Measurements from ENCODE around the gene DIO1.
"Not testable (repeated sequence)": the region's sequence is repeated elsewhere in the genome, so short reads cannot be mapped to it uniquely, and the experiment has no call there.

Gene DIO1

DNA sequence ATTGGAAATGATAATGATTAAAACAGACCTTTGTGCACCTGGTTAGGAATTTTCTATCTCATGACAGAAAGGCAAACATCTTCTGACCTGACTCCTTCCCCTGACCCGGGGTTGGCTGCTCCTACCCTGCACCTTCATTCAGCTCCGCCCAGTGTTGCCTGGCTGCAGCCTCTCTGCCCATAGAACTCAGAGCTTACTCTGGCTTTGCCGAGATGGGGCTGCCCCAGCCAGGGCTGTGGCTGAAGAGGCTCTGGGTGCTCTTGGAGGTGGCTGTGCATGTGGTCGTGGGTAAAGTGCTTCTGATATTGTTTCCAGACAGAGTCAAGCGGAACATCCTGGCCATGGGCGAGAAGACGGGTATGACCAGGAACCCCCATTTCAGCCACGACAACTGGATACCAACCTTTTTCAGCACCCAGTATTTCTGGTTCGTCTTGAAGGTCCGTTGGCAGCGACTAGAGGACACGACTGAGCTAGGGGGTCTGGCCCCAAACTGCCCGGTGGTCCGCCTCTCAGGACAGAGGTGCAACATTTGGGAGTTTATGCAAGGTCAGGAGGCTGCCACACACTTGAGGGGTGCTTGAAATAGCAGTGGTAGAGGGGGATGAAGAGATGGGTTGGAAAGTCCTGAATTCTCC lies at the start of gene DIO1:
Gene DIO1 (plus strand): TSS at position 189 of the 638 bp plus-strand sequence. CDS start 24 bp downstream, at position 213.
- no peak for DNase-seq

DNA sequence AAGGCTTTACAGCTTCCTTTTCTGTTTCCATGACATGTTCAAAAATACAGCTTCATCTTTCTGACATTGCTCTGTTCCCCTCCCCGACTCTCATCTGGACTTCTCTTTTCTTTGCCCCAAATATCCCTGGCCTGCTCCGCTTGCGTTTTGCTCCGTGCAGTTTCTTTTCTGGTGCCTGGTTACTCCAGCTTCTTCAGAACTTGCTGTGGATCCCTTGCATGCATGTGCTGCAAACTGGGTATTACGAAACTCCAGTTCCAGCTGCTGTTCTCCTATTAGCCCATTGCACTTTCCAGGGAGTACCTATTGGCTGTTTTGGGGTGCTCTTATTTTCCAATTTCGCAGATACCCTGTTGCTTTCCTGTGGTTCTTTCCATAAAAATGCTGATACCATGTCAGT lies 46.0 kb upstream of the DIO1 start:
- DNase-seq, result no peak

DNA sequence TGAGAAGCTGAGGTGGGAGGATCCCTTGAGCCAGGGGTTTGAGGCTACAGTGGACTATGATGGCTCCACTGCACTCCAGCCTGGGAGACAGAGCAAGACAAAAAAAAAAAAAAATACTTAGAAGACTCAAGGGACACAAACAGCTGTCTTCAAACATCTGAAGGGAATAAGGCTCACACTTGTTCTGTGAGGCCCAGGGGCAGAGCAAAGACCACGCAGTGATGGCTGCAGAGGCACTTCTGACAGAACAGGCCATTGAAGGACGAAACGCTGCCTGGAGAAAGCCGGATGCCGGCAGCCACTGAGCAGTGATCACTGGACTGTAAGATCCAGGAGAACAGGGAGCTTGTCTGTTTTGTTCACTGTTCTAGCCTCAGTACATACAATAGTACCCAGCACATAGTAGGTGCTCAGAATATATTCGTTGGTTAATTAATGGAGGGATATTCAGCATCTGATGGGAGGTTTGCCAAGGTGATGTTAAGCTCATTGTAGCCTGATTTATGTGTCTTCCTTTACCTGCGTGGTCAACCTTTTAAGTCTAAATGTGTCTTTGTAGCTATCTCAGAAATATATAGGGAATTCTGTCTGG lies 43.8 kb upstream of the DIO1 start:
- DNase-seq, result no peak

DNA sequence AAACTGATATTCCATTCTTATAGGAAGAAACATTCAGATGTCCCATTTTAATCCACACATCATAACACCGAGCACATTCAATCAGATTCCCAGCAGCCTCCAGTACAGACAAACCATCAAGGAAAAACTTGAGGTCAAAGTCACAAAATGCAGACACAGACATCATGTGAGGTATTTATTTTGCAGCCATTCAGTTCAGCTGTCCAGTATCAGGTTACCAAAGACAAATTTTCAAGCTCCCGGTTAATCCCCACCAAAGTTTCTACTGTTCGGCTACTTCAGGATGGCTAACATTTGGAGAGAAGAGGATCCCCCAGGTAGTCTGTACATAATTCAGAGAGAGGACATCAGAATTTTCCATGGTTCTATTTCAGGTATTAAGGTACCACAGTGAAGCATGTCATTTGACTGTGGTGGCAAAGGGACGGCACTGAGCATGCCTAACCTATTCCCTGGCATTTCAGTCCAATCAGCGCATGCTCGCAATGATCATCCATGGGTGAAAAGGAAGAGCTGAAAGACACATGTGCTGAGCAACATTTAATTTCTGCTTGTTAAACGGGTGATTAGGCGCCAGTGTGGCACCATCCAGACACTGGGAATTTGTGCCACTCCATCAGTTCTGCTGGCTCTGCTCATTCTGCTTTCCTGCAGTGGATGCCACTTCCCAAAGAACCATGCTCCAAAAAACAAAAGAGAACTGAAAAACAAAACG lies 42.3 kb upstream of the DIO1 start:
- no peak for DNase-seq

DNA sequence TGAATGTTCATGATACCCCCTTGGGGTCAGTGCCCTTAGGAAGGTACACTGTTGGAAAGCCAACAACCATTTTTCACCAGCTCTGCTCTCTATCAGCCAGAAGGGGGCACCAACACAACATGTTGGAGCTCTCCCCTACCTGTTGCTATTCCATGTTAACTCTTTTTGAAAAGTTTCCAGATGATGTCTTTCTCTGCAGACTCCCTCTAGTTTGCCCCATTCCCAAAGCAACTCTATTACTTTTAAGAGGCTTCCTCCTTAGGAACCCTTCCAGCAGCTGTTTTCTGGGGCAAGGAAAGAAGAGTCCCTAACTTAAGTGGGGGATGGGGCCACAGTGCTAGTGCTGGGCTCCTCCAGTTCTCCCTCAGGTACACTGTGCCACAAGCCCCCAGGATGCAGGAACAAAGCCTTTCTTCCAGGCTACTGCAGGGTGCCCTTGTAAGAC lies 33.0 kb upstream of the DIO1 start:
- peak; percentile 23 for DNase-seq

DNA sequence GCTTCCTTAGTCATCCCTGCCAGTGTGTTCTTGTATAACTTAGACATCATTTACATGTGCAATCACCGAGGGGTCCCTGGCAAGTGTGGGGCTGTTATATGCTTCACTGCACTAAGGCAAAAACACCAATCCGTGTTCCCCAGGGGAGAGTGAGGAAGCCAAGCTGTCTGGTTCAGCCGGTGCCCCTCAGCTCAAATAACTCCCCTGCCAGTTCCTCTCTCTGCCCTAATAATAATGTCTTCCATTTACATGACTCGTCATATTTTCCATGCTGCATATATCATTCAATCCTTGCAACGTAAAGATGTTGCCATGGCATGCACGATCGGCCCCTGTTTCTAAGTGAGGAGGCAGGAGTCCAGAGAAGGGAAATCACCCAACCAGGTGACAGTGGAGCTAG lies 31.5 kb upstream of the DIO1 start:
- no peak for DNase-seq

DNA sequence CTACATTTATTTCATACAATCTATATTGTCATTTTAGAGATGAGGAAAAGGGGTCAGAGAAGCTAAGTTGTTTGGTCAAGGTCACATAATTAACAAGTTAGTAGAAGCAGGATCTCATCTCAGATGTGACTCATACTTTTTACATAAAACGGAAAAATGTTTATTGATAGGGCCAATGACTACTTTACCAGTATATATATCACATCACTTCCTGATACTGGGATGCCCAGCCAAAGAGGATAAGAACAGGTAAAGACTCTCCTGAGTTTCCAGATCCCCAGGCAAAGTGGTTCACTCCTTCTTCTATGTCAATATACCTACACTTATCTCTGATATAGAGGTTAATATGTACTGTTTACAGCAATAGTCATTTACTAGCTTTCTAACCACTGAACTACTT lies 25.4 kb upstream of the DIO1 start:
- DNase-seq, result no peak

DNA sequence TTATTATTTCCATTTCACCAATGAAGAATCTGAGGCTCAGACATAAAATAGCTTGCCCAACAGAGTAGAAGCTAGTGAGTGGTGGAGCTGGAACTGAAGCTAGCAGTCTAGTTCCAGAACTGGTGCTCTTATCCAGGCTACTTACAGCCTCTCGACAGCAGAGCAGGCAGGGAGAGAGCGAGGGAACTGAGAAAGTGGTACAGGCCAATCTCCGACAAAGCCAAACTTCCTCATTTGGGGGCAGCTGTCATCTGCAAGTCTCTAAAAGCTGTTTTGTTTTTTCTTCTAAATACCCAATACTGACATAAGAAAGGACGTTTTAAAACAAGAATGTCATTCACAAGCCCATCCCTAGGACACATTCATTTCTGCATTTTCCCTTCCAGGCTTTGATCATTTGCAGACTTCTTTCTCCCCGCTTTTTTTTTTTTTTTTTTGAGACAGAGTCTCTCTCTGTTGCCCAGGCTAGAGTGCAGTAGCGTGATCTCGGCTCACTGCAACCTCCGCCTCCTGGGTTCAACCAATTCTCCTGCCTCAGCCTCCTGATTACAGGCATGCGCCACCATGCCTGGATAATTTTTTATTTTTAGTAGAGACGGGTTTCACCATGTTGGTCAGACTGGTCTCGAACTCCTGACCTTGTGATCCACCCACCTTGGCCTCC lies 24.4 kb upstream of the DIO1 start:
- peak; percentile 18 for DNase-seq

DNA sequence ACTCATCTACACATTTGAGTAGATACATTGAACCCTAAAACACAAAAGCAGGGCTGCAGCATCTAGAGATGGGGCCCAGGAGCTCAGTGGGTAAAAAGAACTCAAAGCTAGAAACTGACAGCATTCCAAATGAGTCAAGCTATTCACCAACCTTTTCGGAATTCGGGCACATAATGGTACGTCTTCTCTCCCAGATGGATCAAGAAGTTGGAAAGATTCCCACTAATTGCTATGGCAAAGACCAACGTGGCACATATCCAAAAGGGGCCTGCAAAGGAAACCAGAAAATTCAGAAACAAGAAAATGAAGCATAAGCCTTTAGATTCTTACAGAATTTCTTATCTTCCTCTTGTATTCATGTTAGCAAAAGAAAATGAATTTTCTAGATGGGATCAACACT lies 22.8 kb upstream of the DIO1 start:
- no peak for DNase-seq

DNA sequence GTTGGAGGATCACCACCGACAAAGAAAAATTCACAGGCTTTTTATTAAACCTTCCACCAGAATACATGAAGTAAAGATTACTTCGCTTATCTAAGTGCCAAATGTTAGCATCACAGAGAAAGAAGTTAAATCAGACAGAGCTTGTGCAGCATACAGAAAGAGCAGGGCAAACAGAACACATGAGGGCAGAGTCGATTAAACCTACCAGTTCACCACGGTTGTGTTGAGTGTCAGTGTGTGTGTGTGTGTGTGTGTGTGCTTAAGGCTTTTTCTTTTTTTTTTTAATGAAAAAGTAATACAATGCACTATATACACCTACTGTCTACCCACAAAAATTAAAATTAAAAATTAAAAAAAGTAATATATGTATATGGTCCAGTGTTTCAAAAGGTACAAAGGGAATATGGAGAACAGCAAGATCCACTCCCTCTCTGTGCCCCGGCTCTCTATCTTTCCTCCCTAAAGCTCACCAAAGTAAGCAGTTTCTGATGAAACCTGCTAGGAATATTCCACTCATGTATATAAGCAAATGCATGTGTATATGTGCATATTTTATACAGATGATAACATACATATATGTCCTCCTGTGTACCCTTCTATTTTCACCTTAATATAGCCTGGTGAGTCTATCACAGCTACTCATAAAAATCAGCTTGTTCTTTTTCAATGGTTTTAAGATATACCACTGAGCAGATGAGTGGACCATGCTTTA lies 22.1 kb upstream of the DIO1 start:
- no peak for DNase-seq

DNA sequence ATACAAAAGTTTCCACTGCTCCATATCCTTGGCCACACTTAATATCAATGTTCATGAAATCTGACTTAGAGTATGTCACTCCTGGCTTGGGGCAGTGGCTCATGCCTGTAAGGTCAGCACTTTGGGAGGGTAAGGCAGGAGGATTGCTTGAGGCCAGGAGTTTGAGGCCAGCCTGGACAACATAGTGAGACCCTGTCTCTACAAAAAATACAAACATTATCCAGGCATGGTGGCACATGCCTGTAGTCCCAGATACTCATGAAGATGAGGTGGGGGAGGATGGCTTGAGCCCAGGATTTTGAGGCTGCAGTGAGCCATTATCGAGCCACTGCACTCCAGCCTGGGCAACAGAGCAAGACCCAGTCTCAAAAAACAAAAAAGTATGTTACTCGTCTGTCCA lies 18.8 kb upstream of the DIO1 start:
- DNase-seq, result not testable (repeated sequence)

DNA sequence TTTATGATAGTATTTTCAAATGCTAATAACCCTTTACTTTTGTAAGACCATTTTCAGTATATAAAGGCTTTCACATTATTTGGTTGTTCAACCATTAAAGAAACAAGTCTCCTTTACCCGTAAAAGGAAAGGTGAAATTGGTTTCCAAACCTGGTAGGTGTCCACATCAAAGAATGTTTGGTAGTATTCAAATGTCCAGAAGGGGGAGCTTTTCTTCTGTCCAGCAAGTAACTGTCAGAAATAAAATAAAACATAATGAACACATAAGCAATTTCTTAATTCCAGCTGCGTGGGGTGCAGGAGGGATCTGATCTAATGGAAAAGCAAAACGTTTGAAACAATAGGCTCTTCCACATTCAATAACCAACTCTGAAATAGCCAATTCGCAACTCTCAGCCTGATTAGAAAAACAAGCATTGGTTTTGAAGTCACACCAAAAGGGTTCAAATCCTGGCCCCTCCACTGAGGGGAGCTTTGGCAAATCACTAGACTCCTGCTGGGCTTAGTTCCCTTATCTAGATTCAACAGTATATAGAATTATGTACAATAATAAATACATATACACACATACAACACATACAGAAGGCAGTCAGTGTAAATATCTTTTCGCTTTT lies 15.4 kb upstream of the DIO1 start:
- peak; percentile 30 for DNase-seq

DNA sequence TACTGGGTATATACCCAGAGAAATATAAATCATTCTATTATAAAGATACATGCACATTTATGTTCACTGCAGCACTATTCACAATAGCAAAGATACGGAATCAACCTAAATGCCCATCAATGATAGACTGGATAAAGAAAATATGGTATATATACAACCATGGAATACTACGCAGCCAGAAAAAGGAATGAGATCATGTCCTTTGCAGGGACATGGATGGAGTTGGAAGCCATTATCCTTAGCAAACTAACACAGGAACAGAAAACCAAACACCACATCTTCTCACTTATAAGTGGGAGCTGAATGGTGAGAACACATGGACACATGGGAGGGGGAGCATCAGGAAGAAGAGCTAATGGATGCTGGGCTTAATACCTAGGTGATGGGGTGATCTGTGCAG lies 12.1 kb upstream of the DIO1 start:
- DNase-seq, result not testable (repeated sequence)

DNA sequence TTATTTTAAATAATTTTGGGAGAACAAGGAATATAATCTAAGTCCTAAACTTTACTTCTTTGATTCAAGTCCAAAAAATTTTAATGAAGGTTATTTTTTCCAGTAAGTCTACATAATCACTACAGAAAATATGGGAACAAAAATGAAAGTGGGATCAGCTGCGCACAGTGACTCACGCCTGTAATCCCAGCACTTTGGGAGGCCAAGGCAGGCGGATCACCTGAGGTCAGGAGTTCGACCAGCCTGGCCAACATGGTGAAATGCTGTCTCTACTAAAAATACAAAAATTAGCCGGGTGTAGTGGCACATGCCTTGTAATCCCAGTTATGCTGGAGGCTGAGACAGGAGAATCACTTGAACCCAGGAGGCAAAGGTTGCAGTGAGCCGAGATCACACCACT lies 10.4 kb upstream of the DIO1 start:
- DNase-seq, result not testable (repeated sequence)

DNA sequence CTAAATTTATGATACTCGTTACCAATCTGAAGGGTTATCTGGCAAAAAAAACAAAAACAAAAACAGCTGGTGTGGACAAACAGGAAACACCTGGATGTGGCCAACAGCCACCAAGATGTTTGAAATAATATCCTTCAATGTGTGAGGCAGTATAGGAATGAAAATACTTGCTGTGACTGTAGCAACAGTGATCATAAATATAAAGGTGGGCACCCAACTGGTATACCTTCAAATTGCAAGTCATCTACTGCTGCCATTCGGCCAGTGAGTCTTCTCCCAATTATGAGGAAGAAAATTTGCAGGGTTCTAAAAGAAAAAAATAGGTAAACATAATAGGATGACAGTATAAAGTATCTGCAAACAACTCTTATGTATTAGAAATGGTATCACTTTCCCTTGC lies 5.3 kb upstream of the DIO1 start:
- DNase-seq, result no peak

DNA sequence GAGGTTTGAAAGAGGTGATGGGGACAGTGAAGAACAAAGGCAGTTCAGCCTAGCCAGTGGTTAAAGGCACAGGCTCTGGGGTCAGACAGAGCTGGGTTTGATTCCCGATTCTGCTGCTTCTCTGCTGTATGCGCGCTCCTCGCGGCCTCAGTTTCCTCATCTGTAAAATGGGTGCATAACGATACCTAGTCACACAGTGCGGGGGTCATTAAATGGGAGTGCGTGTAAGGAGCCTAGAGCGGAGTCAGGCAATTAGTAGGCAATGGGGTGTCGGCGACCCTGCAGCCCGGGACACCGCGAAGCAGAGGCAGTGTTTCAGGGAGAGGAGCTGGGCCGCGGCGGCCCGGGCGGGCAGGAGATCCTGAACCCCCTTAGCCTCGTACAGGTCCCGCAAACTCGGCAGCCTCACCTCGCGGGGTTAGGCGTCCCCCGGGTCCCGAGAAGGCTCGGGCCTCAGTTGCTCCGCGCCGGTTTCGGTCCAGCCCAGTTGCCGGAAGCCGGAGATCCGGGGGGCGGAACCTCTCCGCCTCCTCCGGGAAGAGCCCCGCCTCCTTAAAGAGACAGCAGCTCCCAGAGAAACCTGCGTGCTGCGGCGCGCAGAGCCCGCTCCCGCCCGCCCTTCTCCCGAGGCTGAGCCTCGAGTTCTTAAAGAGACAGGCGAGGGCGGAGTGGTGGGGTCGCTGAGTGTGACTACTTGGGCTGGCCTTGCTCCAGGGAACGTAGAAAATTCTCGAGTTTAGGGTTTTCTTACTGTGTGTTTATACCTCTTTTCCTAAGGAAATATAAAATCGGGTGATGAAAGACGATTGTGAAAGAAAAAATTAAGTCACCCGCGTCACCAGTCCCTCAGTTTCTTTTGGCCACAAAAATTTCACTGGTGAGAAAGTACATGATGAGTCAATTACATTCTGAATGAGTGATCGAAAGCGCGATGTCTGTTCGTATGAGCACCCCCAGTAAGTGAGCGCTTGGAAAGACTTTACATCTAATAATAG lies 4.4 kb upstream of the DIO1 start, which contains the start of gene YIPF1:
Gene YIPF1 (minus strand): TSS at position 494 of the 995 bp plus-strand sequence. CDS start 860 bp downstream, outside the sequence.
- DNase-seq, result peak; percentile 94

DNA sequence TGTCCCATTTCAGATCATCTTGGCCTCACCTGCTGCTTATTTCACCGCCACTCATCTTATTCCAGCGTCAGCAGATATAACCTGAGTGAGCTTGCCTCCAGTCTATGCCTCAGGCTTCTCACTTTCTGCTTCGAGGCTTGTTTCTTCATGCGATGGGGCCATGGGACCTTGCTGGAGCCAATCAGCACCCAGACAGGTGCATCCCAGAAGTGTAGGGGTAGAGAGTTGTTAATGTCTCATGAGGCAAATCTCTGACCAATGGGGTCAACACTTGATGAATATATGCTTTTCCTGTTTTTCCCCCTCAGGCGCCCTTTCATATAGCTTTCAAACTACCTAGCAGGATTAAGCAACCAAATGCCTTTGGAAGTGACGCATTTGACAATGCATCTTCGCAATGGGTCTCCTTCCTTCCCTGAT lies 3.5 kb upstream of the DIO1 start:
- no peak for DNase-seq

DNA sequence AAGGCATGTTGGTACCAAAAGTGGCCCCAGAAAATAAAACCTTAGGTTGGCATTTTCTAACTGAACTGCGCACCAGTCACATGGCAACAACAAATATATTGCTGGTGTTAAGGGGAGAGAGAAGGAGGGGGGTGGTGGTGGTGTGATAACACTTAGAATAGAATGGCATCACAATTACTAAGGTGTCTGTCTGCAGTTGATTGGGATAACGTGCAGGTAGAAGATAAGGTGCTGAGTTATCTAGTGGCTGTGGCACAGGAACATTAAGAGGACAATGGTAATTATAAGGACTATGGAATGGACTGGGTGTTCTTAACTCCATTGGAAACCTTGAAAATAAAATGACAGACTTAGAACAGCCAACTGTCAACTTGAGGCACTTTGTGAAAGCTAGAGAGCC lies 3.0 kb upstream of the DIO1 start:
- no peak for DNase-seq

DNA sequence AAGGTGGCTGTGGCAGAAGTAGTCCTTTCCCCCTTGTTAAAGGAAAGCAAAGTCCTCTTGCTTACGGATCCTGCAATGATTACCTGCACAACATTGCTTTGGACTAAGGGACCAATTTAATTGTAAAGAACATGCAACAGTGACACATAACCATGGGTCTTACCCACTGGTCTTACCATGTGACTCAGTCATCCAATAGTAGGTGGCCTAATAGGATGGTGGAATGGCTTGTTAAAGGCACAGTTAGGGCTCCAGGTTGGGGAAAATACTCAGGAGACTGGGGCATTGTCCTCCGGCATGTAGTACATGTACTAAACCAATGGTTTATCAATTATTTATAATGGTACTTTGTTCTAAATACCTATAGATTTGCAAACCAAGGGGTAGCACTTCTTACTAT lies 2.3 kb upstream of the DIO1 start:
- DNase-seq, result no peak

DNA sequence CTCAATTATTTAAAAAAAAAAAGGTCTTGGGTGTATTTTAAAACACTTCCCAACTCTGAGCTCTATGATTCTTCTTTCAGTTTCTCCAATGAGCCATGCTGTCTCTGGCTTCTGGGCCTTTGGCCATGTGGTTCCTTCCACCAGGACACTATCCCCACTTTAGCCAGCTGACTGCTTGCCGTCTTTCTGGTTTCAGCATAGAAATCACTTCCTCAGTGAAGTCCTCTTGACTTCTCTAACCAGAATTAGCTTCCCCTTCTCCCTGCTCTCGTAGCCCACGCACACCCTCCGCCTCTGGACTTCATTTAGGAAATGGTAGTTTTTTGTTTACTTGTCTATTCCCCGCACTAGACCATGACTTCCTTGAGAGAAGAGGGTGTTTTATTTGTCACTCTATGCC lies 1.1 kb upstream of the DIO1 start:
- DNase-seq, result peak; percentile 59

DNA sequence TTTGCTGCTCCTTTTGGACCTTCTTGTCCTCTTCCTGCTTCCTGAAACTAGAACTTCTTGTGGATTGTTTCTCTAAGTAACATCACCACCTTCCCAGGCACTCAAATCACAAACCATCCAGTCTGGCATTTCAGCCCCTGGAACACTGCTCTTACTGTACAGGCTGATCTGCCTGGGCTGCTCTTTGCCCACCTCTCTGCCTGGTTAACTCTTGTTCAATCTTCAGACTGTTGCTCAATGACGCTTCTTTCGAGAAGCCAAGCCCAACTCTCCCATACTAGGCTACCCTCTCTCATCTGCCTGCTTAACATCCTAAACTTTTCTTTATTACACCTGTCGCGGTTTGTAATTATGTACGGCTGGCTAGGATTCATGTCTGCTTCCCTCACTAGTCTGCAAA lies 657 bp downstream of the DIO1 start:
- DNase-seq, result no peak

All from midbrain (tissue), 1 donor.